ENCODE data around the gene MAGEA12. TPM values are rescaled to one million over a fixed set of nuclear protein-coding genes. Genes with fewer than 3 reads are reported as not detected.
"Not testable (repeated sequence)": the region's sequence is repeated elsewhere in the genome, so short reads cannot be mapped to it uniquely, and the experiment has no call there.

Gene MAGEA12
- total and polyA plus RNA-seq, 9 donors, result not detected

DNA sequence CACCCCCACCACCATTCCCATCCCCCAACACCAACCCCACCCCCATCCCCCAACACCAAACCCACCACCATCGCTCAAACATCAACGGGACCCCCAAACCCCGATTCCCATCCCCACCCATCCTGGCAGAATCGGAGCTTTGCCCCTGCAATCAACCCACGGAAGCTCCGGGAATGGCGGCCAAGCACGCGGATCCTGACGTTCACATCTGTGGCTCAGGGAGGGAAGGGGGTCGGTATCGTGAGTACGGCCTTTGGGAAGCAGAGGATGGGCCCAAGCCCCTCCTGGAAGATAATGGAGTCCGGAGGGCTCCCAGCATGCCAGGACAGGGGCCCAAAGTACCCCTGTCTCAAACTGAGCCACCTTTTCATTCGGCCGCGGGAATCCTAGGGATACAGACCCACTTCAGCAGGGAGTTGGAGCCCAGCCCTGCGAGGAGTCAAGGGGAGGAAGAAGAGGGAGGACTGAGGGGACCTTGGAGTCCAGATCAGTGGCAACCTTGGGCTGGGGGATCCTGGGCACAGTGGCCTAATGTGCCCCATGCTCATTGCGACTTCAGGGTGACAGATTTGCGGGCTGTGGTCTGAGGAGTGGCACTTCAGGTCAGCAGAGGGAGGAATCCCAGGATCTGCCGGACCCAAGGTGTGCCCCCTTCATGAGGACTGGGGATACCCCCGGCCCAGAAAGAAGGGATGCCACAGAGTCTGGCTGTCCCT lies 744 bp downstream of the MAGEA12 start:
- not testable (repeated sequence) for H3K9me3 ChIP-seq (replicated peaks; ENCODE audit: control insufficient read depth, low read depth, low read length); DNase-seq; H3K4me3 ChIP-seq (ENCODE audit: low read length); H3K4me1 ChIP-seq (ENCODE audit: control insufficient read depth, insufficient read depth, low read length); H3K27me3 ChIP-seq (ENCODE audit: control insufficient read depth, insufficient read depth, low read length); H3K27ac ChIP-seq (ENCODE audit: low read length); H3K36me3 ChIP-seq (ENCODE audit: control insufficient read depth, insufficient read depth, low read length)
- 94% methylated on average over 15 of the region's 22 CpGs for WGBS (ENCODE audit: insufficient coverage)

DNA sequence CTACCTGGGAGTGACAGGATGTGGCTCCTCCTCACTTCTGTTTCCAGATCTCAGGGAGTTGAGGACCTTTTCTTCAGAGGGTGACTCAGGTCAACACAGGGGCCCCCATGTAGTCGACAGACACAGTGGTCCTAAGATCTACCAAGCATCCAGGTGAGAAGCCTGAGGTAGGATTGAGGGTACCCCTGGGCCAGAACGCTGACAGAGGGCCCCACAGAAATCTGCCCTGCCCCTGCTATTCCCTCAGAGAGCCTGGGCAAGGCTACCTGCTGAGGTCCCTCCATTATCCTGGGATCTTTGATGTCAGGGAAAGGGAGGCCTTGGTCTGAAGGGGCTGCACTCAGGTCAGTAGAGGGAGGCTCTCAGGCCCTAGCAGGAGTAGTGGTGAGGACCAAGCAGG lies 1.5 kb downstream of the MAGEA12 start:
- no CpG with 5 or more reads among the region's 2 CpGs for WGBS (ENCODE audit: insufficient coverage)
- Histone ChIP-seq H3K27ac (ENCODE audit: low read length) (no peak overlapping the region), H3K27me3 (ENCODE audit: control insufficient read depth, insufficient read depth, low read length) (no peaks in the 10 kb centered on the region), H3K4me3 (ENCODE audit: low read length) (no peak overlapping the region), H3K9me3 (replicated peaks; ENCODE audit: control insufficient read depth, low read depth, low read length) (no peaks in the 10 kb centered on the region), H3K4me1 (ENCODE audit: control insufficient read depth, insufficient read depth, low read length) (no peaks in the 10 kb centered on the region), H3K36me3 (ENCODE audit: control insufficient read depth, insufficient read depth, low read length) (no peaks in the 10 kb centered on the region)
- no peak for DNase-seq

DNA sequence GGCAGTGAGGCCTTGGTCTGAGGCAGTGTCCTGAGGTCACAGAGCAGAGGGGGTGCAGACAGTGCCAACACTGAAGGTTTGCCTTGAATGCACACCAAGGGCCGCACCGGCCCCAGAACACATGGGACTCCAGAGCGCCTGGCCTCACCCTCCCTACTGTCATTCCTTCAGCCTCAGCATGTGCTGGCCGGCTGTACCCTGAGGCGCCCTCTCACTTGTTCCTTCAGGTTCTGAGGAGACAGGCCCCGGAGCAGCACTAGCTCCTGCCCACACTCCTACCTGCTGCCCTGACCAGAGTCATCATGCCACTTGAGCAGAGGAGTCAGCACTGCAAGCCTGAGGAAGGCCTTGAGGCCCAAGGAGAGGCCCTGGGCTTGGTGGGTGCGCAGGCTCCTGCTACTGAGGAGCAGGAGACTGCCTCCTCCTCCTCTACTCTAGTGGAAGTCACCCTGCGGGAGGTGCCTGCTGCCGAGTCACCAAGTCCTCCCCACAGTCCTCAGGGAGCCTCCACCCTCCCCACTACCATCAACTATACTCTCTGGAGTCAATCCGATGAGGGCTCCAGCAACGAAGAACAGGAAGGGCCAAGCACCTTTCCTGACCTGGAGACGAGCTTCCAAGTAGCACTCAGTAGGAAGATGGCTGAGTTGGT lies 2.4 kb downstream of the MAGEA12 start:
- Histone ChIP-seq H3K27me3 (ENCODE audit: control insufficient read depth, insufficient read depth, low read length) (no peaks in the 10 kb centered on the region), H3K4me3 (ENCODE audit: low read length) (no peak overlapping the region), H3K36me3 (ENCODE audit: control insufficient read depth, insufficient read depth, low read length) (no peaks in the 10 kb centered on the region), H3K4me1 (ENCODE audit: control insufficient read depth, insufficient read depth, low read length) (no peaks in the 10 kb centered on the region), H3K9me3 (replicated peaks; ENCODE audit: control insufficient read depth, low read depth, low read length) (no peaks in the 10 kb centered on the region), H3K27ac (ENCODE audit: low read length) (no peak overlapping the region)
- WGBS (ENCODE audit: insufficient coverage), result 80% methylated on average over 12 of the region's 12 CpGs
- DNase-seq, result no peak

DNA sequence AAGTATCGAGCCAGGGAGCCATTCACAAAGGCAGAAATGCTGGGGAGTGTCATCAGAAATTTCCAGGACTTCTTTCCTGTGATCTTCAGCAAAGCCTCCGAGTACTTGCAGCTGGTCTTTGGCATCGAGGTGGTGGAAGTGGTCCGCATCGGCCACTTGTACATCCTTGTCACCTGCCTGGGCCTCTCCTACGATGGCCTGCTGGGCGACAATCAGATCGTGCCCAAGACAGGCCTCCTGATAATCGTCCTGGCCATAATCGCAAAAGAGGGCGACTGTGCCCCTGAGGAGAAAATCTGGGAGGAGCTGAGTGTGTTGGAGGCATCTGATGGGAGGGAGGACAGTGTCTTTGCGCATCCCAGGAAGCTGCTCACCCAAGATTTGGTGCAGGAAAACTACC lies 3.0 kb downstream of the MAGEA12 start:
- WGBS (ENCODE audit: insufficient coverage), result 79% methylated on average over 7 of the region's 12 CpGs
- not testable (repeated sequence) for H3K36me3 ChIP-seq (ENCODE audit: control insufficient read depth, insufficient read depth, low read length); H3K27me3 ChIP-seq (ENCODE audit: control insufficient read depth, insufficient read depth, low read length); H3K4me1 ChIP-seq (ENCODE audit: control insufficient read depth, insufficient read depth, low read length); H3K4me3 ChIP-seq (ENCODE audit: low read length); DNase-seq; H3K27ac ChIP-seq (ENCODE audit: low read length); H3K9me3 ChIP-seq (replicated peaks; ENCODE audit: control insufficient read depth, low read depth, low read length)

DNA sequence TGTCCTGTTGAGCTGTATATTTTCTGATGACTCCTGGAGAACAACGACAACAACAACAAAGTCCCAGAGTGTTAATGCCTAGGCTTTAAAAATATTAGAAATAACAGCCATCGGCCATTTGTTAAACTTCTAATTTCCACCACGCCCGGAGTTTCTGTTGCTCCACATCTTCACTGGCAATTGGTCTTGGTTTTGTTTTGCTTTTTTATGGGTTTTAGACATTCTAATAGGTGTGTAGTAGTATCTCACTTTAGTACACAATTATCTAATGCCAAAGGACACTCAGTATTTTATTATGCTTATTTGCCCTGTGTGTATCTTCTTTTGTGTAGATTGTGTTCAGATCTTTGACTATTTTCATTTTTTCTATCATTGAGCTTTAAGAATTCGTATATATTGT lies 5.0 kb downstream of the MAGEA12 start:
- Histone ChIP-seq H3K27me3 (ENCODE audit: control insufficient read depth, insufficient read depth, low read length) (no peaks in the 10 kb centered on the region), H3K9me3 (replicated peaks; ENCODE audit: control insufficient read depth, low read depth, low read length) (no peaks in the 10 kb centered on the region), H3K4me1 (ENCODE audit: control insufficient read depth, insufficient read depth, low read length) (no peaks in the 10 kb centered on the region), H3K36me3 (ENCODE audit: control insufficient read depth, insufficient read depth, low read length) (no peaks in the 10 kb centered on the region), H3K4me3 (ENCODE audit: low read length) (no peak overlapping the region), H3K27ac (ENCODE audit: low read length) (no peak overlapping the region)
- WGBS (ENCODE audit: insufficient coverage), result no CpG with 5 or more reads among the region's 5 CpGs
- no peak for DNase-seq

DNA sequence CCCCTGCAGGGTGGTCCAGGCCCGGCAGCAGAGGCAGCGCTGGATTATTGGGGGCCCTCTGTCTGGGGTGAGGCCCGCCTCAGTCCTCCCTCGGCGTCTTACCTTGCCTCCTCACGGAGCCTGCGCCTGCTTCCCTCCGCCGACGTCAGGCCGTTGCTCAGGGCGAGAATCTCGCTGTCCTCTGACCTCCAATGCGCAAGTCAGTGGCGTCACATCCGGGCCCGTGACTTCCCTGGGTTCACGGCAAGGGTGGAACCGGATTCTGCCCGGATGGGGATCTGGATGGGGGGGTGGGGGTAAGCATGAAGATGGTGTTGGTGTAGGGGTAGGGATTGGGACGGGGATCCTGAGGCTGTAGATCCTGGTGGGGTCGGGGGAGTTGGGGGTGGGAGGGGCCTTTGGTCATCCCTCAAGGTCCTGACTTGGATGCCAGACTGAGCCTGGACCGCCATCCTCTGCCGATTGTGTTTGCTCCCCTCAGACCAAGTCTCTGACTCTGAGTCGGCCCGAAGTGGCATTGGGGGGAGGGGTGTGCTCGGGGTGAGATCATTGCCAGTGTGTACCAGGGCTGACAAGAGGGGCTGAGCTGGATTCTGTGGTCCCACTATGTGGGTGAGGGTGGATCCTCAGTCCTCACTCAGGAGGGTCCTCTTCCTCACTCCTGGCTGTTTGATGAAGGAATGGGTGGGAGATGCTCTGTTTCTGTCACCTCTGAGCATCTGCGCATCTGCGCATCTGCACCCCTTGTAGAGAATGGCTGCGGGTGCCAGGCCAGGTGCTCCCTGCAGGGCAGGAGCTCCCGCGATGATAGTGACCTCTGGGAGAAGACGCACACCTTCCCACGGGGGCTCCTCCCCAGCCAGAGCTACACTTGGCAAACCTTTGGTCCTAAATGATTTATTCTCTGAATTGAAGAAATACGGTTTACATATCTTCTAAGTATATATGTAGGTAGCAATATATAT lies 20.4 kb downstream of the MAGEA12 start, which contains the start of gene MAGEA2:
Gene MAGEA2, minus strand, starts transcription at position 157 of the 965 bp plus-strand sequence. CDS start 2,479 bp downstream, outside the sequence.
- not testable (repeated sequence) for H3K4me3 ChIP-seq (ENCODE audit: low read length); H3K4me1 ChIP-seq (ENCODE audit: control insufficient read depth, insufficient read depth, low read length); H3K9me3 ChIP-seq (replicated peaks; ENCODE audit: control insufficient read depth, low read depth, low read length); H3K27ac ChIP-seq (ENCODE audit: low read length); H3K27me3 ChIP-seq (ENCODE audit: control insufficient read depth, insufficient read depth, low read length); DNase-seq; H3K36me3 ChIP-seq (ENCODE audit: control insufficient read depth, insufficient read depth, low read length)
- no CpG with 5 or more reads among the region's 35 CpGs for WGBS (ENCODE audit: insufficient coverage)

DNA sequence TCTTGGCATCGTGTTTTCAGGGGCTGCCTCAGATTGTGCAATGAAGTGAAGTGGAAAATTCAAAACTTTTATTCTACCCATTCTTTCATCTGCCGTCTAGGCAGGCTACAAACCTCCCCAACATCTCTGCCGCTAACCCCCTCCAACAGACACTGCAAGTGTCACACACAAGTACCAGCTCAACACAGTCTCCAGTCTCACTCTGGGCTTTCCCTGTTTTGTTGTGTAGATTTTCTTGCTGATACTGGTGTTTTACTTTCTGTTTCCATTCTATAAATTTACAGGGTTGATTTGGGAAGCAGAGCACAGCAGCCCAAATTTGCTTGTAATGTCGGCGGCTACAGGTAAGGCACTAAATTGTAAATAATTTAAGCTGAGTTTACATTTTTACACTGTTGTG lies 21.3 kb downstream of the MAGEA12 start:
- not testable (repeated sequence) for H3K27ac ChIP-seq (ENCODE audit: low read length); H3K4me1 ChIP-seq (ENCODE audit: control insufficient read depth, insufficient read depth, low read length); H3K36me3 ChIP-seq (ENCODE audit: control insufficient read depth, insufficient read depth, low read length); H3K9me3 ChIP-seq (replicated peaks; ENCODE audit: control insufficient read depth, low read depth, low read length); H3K4me3 ChIP-seq (ENCODE audit: low read length); DNase-seq; H3K27me3 ChIP-seq (ENCODE audit: control insufficient read depth, insufficient read depth, low read length)
- no CpG with 5 or more reads among the region's 5 CpGs for WGBS (ENCODE audit: insufficient coverage)

DNA sequence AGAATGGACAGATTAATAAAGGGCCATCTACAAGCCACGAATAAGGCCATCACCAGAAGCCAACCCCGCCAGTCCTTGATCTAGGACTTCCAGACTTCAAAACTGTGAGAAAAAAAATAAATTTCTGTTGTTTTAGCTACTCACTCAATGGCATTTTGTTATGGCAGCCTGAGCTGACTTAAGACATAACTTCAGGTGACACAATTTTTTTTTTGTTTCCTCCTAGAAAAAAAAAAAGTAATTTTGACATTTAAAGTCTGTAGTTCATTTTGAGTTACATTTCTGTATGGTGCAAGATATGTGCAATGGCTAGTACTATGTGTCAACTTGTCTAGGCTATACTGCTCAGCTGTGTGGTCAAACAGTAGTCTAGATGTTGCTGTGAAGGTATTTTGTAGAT lies 25.4 kb downstream of the MAGEA12 start, which contains the start of gene CSAG3:
Gene CSAG3, plus strand, starts transcription at position 301 of the 400 bp plus-strand sequence.
- not testable (repeated sequence) for H3K4me1 ChIP-seq (ENCODE audit: control insufficient read depth, insufficient read depth, low read length); H3K27ac ChIP-seq (ENCODE audit: low read length); H3K36me3 ChIP-seq (ENCODE audit: control insufficient read depth, insufficient read depth, low read length); H3K4me3 ChIP-seq (ENCODE audit: low read length); H3K27me3 ChIP-seq (ENCODE audit: control insufficient read depth, insufficient read depth, low read length); H3K9me3 ChIP-seq (replicated peaks; ENCODE audit: control insufficient read depth, low read depth, low read length); DNase-seq
- WGBS (ENCODE audit: insufficient coverage), result no CpG with 5 or more reads among the region's 2 CpGs

DNA sequence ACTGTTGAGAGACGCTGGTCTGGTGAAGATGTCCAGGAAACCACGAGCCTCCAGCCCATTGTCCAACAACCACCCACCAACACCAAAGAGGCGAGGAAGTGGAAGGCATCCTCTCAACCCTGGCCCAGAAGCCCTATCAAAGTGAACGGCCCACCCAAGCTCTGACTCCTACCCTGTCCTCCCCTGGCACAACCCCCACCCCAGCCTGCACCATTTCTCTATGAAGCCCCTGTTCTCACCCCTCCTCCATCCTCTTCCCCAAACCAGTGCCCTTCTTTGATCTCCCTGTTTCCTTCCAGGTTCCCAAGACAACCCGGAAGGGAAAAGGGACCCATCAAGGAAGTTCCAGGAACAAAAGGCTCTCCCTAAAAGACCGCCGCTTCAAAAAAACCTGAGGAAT lies 26.0 kb downstream of the MAGEA12 start:
- not testable (repeated sequence) for H3K27ac ChIP-seq (ENCODE audit: low read length); H3K9me3 ChIP-seq (replicated peaks; ENCODE audit: control insufficient read depth, low read depth, low read length); H3K36me3 ChIP-seq (ENCODE audit: control insufficient read depth, insufficient read depth, low read length); DNase-seq; H3K4me3 ChIP-seq (ENCODE audit: low read length); H3K4me1 ChIP-seq (ENCODE audit: control insufficient read depth, insufficient read depth, low read length); H3K27me3 ChIP-seq (ENCODE audit: control insufficient read depth, insufficient read depth, low read length)
- WGBS (ENCODE audit: insufficient coverage), result no CpG with 5 or more reads among the region's 7 CpGs

DNA sequence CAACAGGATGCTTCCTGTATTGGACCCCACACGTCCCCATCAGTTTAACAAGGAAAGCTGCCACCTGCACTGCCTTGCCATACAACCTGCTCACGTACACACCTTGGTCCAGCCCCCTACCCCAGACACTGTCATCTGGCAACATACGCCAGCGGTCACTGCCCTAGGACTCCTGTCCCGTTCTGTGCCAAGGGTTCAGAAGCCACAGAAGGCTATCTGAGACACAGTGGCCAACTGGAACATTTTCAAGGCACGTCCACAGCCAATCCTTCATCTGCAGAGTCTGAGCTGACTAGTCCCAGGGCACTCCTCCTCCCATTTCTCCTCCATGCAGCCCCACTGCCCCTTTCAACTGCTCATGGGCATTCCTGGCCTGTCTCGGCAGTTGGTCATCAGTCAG lies 28.0 kb downstream of the MAGEA12 start:
- not testable (repeated sequence) for H3K4me1 ChIP-seq (ENCODE audit: control insufficient read depth, insufficient read depth, low read length); H3K9me3 ChIP-seq (replicated peaks; ENCODE audit: control insufficient read depth, low read depth, low read length); H3K27ac ChIP-seq (ENCODE audit: low read length); H3K36me3 ChIP-seq (ENCODE audit: control insufficient read depth, insufficient read depth, low read length); DNase-seq; H3K27me3 ChIP-seq (ENCODE audit: control insufficient read depth, insufficient read depth, low read length); H3K4me3 ChIP-seq (ENCODE audit: low read length)
- no CpG with 5 or more reads among the region's 7 CpGs for WGBS (ENCODE audit: insufficient coverage)
